Pancreas (tissue), 10 donors: ENCODE measurements around the gene MLANA. TPM values are rescaled to one million over a fixed set of nuclear protein-coding genes. Genes with fewer than 3 reads are reported as not detected.

Experiments used
- ATAC-seq, 4 donors: fragments of 200-7000 bp; cut with Tn5 transposase; one replicate each; pipeline versions ENCODE4 v1.8.0 to v1.9.1; 2020; ENCODE audit warnings: mild to moderate bottlenecking in 4 of 4, moderate library complexity in 4 of 4
- DNase-seq, 6 donors: peaks; one replicate each; pipeline ENCODE4 v3.0.0-alpha.2; 2020
- FAIRE-seq: peaks from 2 replicates; lab custom pipeline; 2012; peaks lifted over from hg19 to GRCh38; lab: Jason Lieb, UNC
- H3K27ac ChIP-seq, 4 donors: fragments of 200-600 bp; sonication (generic); 1 replicate in 3 of 4; 2 replicates in 1 of 4; pipeline versions ENCODE4 v1.5.0 to v1.8.0; 2020
- H3K27me3 ChIP-seq, 4 donors: fragments of 200-600 bp; one replicate each; pipeline ENCODE4 v1.8.0; 2021
- H3K36me3 ChIP-seq, 3 donors: fragments of 200-600 bp; sonication (generic) in 1 of 3; one replicate each; pipeline versions ENCODE4 v1.5.0 to v1.8.0; 2020 to 2021
- H3K4me1 ChIP-seq, 3 donors: fragments of 200-600 bp; one replicate each; pipeline ENCODE4 v1.8.0; 2021
- H3K4me3 ChIP-seq, 4 donors: fragments of 200-600 bp; sonication (generic) in 2 of 4; one replicate each; pipeline versions ENCODE4 v1.5.0 to v1.8.0; 2020 to 2021
- H3K9me3 ChIP-seq, 4 donors: fragments of 200-600 bp; one replicate each; pipeline ENCODE4 v1.8.0; 2021
- CTCF ChIP-seq, 4 donors: fragments of 200-600 bp; sonication (generic) in 3 of 4; IDR thresholded peaks; one replicate each; pipeline versions ENCODE4 v1.5.0 to v1.8.0; 2021; ENCODE audit warnings: antibody characterized with exemption in 4 of 4
- WGBS, 2 donors: extraction: QIAGEN DNeasy Blood & Tissue Kit; methylation state at CpG; one replicate each; pipeline ENCODE4 v1.1.7; 2013; 5-methylcytosine and 5-hydroxymethylcytosine counted together
- intact Hi-C, 3 donors: fragments of 100-400 bp; cut with DNase I; formaldehyde crosslinking; loops; one replicate each; pipeline versions ENCODE4 v1.11.1 to v1.14.2; 2022
- polyA plus RNA-seq, 2 donors: library from polyadenylated mRNA; stranded (reverse); fragments of 200-250 nt; gene quantifications; one replicate each; pipeline ENCODE4 v1.2.3, GENCODE V29; 2013
- total RNA-seq, 6 donors: library from RNA; stranded (reverse); fragmentation: NEBNext Ultra II Directional in 4 of 6; extraction: Animal tissue kit (Norgen Biotek cat#: 25700) in 4 of 6; gene quantifications; one replicate each; pipeline versions ENCODE4 v1.2.1 to v1.2.4, GENCODE V29; 2021 to 2023
- donor health status: healthy with polysubstance abuse.
- donor health status: DM: no; HTN: no; CAD: no; lungs with moderate emphysema.
- donor health status: DM: no; HTN: no; CAD: no.
- donor health status: control.
- donor health status: control.
- donor health status: Bipolar disorder and iron deficiency.
- donor health status: DM: yes; HTN: yes; CAD: no.
- donor health status: DM: no; HTN: no; CAD: no.
- donor health status: DM: no; HTN: no; CAD: no.
- donor health status: DM: yes; HTN: yes; CAD: no.

The MLANA gene
- total and polyA plus RNA-seq, 8 donors = not detected

GRCh38 chr9:5900622-5901021 lies 9.9 kb downstream of the MLANA start:
- FAIRE-seq = no peak

DNA sequence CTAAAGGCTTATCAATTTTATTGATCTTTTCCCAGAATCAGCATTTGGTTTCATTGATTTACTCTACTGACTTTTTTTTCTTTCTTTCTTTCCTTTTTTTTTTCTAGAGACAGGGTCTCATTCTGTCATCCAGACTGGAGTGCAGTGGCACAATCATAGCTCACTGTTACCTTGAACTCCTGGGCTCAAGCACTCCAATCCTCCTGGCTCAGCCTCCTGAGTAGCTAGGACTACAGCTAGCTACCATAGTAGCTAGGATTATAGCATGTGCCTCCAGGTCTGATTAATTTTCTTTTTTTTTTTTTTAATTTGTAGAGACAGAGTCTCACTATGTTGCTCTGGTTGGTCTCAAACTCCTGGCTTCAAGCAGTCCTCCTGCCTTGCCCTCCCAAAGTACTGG lies 11.7 kb downstream of the MLANA start:
- no peaks in the 10 kb centered on the region for H3K4me1 ChIP-seq
- no peak for ATAC-seq
- no peak overlapping the region for H3K4me3 ChIP-seq
- H3K27me3 ChIP-seq = no peaks in the 10 kb centered on the region
- H3K9me3 ChIP-seq = no peaks in the 10 kb centered on the region
- no peaks in the 10 kb centered on the region for H3K36me3 ChIP-seq
- no peak for FAIRE-seq
- intact Hi-C loops = no loop called here
- DNase-seq = no peak
- H3K27ac ChIP-seq = no peak overlapping the region
- TF ChIP-seq CTCF (IDR thresholded peaks at IDR 0.05) = no peak

More at GRCh38 chr9:5900622-5901021, 9.9 kb downstream of the MLANA start:
- Histone ChIP-seq H3K4me3 (no peak overlapping the region), H3K27ac (peak overlapping the region in 1 of 4 donors; percentile 6), H3K36me3 (no peaks in the 10 kb centered on the region), H3K4me1 (no peaks in the 10 kb centered on the region), H3K9me3 (no peaks in the 10 kb centered on the region), H3K27me3 (no peaks in the 10 kb centered on the region)
- DNase-seq (no peak), ATAC-seq (no peak)
- TF ChIP-seq CTCF (IDR thresholded peaks at IDR 0.05) = no peak
- intact Hi-C loops = no loop called here

DNA sequence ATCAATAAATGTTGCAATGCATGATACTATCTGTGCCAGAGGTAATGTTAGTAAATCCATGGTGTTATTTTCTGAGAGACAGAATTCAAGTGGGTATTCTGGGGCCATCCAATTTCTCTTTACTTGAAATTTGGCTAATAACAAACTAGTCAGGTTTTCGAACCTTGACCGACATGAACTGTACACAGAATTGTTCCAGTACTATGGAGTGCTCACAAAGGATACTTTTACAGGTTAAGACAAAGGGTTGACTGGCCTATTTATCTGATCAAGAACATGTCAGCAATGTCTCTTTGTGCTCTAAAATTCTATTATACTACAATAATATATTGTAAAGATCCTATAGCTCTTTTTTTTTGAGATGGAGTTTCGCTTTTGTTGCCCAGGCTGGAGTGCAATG lies 18.2 kb downstream of the MLANA start:
- intact Hi-C loops = no loop called here
- TF ChIP-seq CTCF (IDR thresholded peaks at IDR 0.05) = no peak
- H3K27ac ChIP-seq = no peak overlapping the region
- H3K4me3 ChIP-seq = no peak overlapping the region
- FAIRE-seq = no peak
- no peaks in the 10 kb centered on the region for H3K9me3 ChIP-seq
- H3K4me1 ChIP-seq = no peaks in the 10 kb centered on the region
- H3K36me3 ChIP-seq = no peaks in the 10 kb centered on the region
- WGBS, 2 donors = 92 to 94% methylated on average over 3 of the region's 3 CpGs
- no peak for DNase-seq
- no peaks in the 10 kb centered on the region for H3K27me3 ChIP-seq
- no peak for ATAC-seq

DNA sequence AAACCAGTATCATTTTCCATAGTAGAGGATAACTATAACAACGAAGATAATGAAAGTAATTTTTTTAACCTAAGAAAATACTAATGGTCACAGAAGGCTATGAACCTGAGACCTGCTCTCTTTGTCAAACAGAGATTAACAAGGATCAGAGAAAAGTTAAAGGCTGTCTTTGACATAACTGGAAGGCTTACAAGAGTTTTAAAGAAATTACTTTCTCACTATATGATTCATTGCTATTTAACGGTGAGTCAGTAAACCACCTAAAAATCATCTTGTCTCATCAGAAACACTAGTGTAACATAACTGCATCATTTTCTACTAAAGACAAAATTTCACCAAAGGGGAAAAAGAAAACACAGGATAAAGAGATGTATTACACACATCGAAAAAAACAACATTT lies 19.3 kb downstream of the MLANA start:
- 82 to 92% methylated on average over 3 of the region's 3 CpGs for WGBS, 2 donors
- Histone ChIP-seq H3K4me1 (no peaks in the 10 kb centered on the region), H3K36me3 (no peaks in the 10 kb centered on the region), H3K27me3 (no peaks in the 10 kb centered on the region), H3K4me3 (no peak overlapping the region), H3K9me3 (no peaks in the 10 kb centered on the region), H3K27ac (no peak overlapping the region)
- intact Hi-C loops = no loop called here
- ATAC-seq (no peak), FAIRE-seq (no peak), DNase-seq (no peak)
- TF ChIP-seq CTCF (IDR thresholded peaks at IDR 0.05) = no peak

GRCh38 chr9:5910413-5911057 lies 19.8 kb downstream of the MLANA start:
- H3K4me1 ChIP-seq = no peaks in the 10 kb centered on the region
- DNase-seq (no peak), ATAC-seq (no peak), FAIRE-seq (no peak)
- WGBS, 2 donors = 85 to 92% methylated on average over 1 of the region's 1 CpG
- H3K27me3 ChIP-seq = no peaks in the 10 kb centered on the region
- no peaks in the 10 kb centered on the region for H3K36me3 ChIP-seq
- intact Hi-C loops = no loop called here
- H3K4me3 ChIP-seq = no peak overlapping the region
- no peaks in the 10 kb centered on the region for H3K9me3 ChIP-seq
- no peak for TF ChIP-seq CTCF (IDR thresholded peaks at IDR 0.05)
- H3K27ac ChIP-seq = no peak overlapping the region
